HFFc6 (cell line): ENCODE data around the gene FRMD3. TPM values are rescaled to one million over a fixed set of nuclear protein-coding genes. Genes with fewer than 3 reads are reported as not detected.

ENCODE experiments used
- DNase-seq: peaks from one replicate; pipeline ENCODE4 v3.0.0-alpha.2; 2018
- H3K27ac Mint-ChIP-seq: 2 replicates; pipeline ENCODE4 v1.8.0; 2020; ENCODE audit warnings: mild to moderate bottlenecking, mixed read lengths
- H3K27me3 Mint-ChIP-seq: 2 replicates; pipeline ENCODE4 v1.8.0; 2021; ENCODE audit warnings: mild to moderate bottlenecking, moderate library complexity, mixed read lengths; ENCODE audit not compliant: insufficient read depth
- H3K36me3 Mint-ChIP-seq: 2 replicates; pipeline ENCODE4 v1.8.0; 2021; ENCODE audit warnings: low read depth, mixed read lengths
- H3K4me1 Mint-ChIP-seq: 2 replicates; pipeline ENCODE4 v1.8.0; 2020; ENCODE audit warnings: low read depth, mixed read lengths
- H3K4me3 Mint-ChIP-seq: 2 replicates; pipeline ENCODE4 v1.8.0; 2020; ENCODE audit warnings: mild to moderate bottlenecking, moderate library complexity, mixed read lengths
- H3K9me3 Mint-ChIP-seq: 2 replicates; pipeline ENCODE4 v1.8.0; 2020; ENCODE audit warnings: mild to moderate bottlenecking, mixed read lengths
- CTCF ChIP-seq: fragments of 200-600 bp; sonication (generic); IDR thresholded peaks from 2 replicates; pipeline ENCODE4 v1.5.0; 2021; ENCODE audit warnings: antibody characterized with exemption, mild to moderate bottlenecking
- total RNA-seq, 6 experiments: library from RNA; stranded (reverse); fragmentation: NEBNext Ultra II Directional; extraction: Animal tissue kit (Norgen Biotek cat#: 25700); gene quantifications; 2 replicates in 1 of 6; 3 replicates in 5 of 6; pipeline ENCODE4 v1.2.3, GENCODE V29; 2021

Gene FRMD3
- total RNA-seq, 6 experiments from 2014 or later = 4.0 to 14.9 (median 12.7) TPM

GRCh38 chr9:83327750-83328622, 210.2 kb downstream of the FRMD3 start:
- peaks cover 6% of the 10 kb centered on the region; the same call in 1 of the 2 replicates for H3K36me3 Mint-ChIP-seq
- peak overlapping the region; percentile 48 for H3K4me3 Mint-ChIP-seq

GRCh38 chr9:83327323-83327722, 210.9 kb downstream of the FRMD3 start:
- H3K27ac Mint-ChIP-seq = peak overlapping the region; percentile 62; the same call in 1 of the 2 replicates
- H3K4me1 Mint-ChIP-seq = peaks cover 24% of the 10 kb centered on the region
- no peaks in the 10 kb centered on the region for H3K9me3 Mint-ChIP-seq
- H3K27me3 Mint-ChIP-seq = no peaks in the 10 kb centered on the region
- no peak for TF ChIP-seq CTCF
- peak overlapping the region; percentile 48 for H3K4me3 Mint-ChIP-seq
- DNase-seq = peak; percentile 42
- H3K36me3 Mint-ChIP-seq = peaks cover 6% of the 10 kb centered on the region; the same call in 1 of the 2 replicates

More at GRCh38 chr9:83327750-83328622, 210.2 kb downstream of the FRMD3 start:
- Mint-ChIP-seq H3K27me3 (no peaks in the 10 kb centered on the region), H3K9me3 (no peaks in the 10 kb centered on the region), H3K27ac (peak overlapping the region; percentile 62; the same call in 1 of the 2 replicates), H3K4me1 (peaks cover 24% of the 10 kb centered on the region)
- no peak for TF ChIP-seq CTCF
- DNase-seq = no peak

- Mint-ChIP-seq H3K36me3 (no peaks in the 10 kb centered on the region; the same call in 1 of the 2 replicates), H3K27me3 (no peaks in the 10 kb centered on the region; the same call in 1 of the 2 replicates), H3K4me1 (peaks cover 13% of the 10 kb centered on the region), H3K27ac (no peak overlapping the region), H3K4me3 (no peak overlapping the region), H3K9me3 (no peaks in the 10 kb centered on the region)
- no peak for DNase-seq
- TF ChIP-seq CTCF = no peak
Observed at GRCh38 chr9:83323148-83323547, 215.1 kb downstream of the FRMD3 start.

- H3K4me3 Mint-ChIP-seq = no peak overlapping the region
- H3K36me3 Mint-ChIP-seq = no peaks in the 10 kb centered on the region; the same call in 1 of the 2 replicates
- H3K27me3 Mint-ChIP-seq = no peaks in the 10 kb centered on the region; the same call in 1 of the 2 replicates
- DNase-seq = peak; percentile 21
- no peaks in the 10 kb centered on the region for H3K9me3 Mint-ChIP-seq
- H3K27ac Mint-ChIP-seq = no peak overlapping the region; the same call in 1 of the 2 replicates
- TF ChIP-seq CTCF = peak; percentile 30; the same call in 1 of the 2 replicates
- H3K4me1 Mint-ChIP-seq = peaks cover 8% of the 10 kb centered on the region
Observed at GRCh38 chr9:83322438-83322837, 215.8 kb downstream of the FRMD3 start.

- H3K9me3 Mint-ChIP-seq = no peaks in the 10 kb centered on the region
- no peaks in the 10 kb centered on the region; the same call in 1 of the 2 replicates for H3K27me3 Mint-ChIP-seq
- no peak for TF ChIP-seq CTCF
- no peak overlapping the region for H3K27ac Mint-ChIP-seq
- no peak for DNase-seq
- no peaks in the 10 kb centered on the region; the same call in 1 of the 2 replicates for H3K36me3 Mint-ChIP-seq
- peaks cover 6% of the 10 kb centered on the region; the same call in 1 of the 2 replicates for H3K4me1 Mint-ChIP-seq
- H3K4me3 Mint-ChIP-seq = no peak overlapping the region
Observed at GRCh38 chr9:83317244-83317643, 221.0 kb downstream of the FRMD3 start.
